Mucosa of descending colon (tissue), 3 donors: ENCODE measurements around the gene FOXP1. TPM values are rescaled to one million over a fixed set of nuclear protein-coding genes. Genes with fewer than 3 reads are reported as not detected.

Source experiments
- ATAC-seq: fragments of 200-7000 bp; cut with Tn5 transposase; one replicate; pipeline ENCODE4 v1.9.1; 2020; ENCODE audit warnings: mild to moderate bottlenecking, moderate library complexity
- DNase-seq, 3 donors: peaks; one replicate each; pipeline ENCODE4 v3.0.0-alpha.2; 2020
- H3K36me3 ChIP-seq: fragments of 200-600 bp; one replicate; pipeline ENCODE4 v1.8.0; 2021; ENCODE audit warnings: low read depth, mild to moderate bottlenecking
- H3K4me1 ChIP-seq: fragments of 200-600 bp; one replicate; pipeline ENCODE4 v1.8.0; 2021; ENCODE audit warnings: low read depth, mild to moderate bottlenecking
- H3K4me3 ChIP-seq: fragments of 200-600 bp; one replicate; pipeline ENCODE4 v1.8.0; 2021; ENCODE audit warnings: mild to moderate bottlenecking
- H3K9me3 ChIP-seq: fragments of 200-600 bp; one replicate; pipeline ENCODE4 v1.8.0; 2021; ENCODE audit warnings: mild to moderate bottlenecking
- intact Hi-C, 2 donors: fragments of 100-400 bp; cut with DNase I in 1 of 2; cut with micrococcal nuclease in 1 of 2; formaldehyde crosslinking; loops; one replicate each; pipeline versions ENCODE4 v1.11.0 to v1.11.1; 2022; cut with DNase I, micrococcal nuclease
- total RNA-seq, 3 donors: library from RNA; stranded (reverse); fragmentation: NEBNext Ultra II Directional in 2 of 3; extraction: Animal tissue kit (Norgen Biotek cat#: 25700) in 2 of 3; gene quantifications; one replicate each; pipeline versions ENCODE4 v1.2.1 to v1.2.4, GENCODE V29; 2021 to 2023
- TF ChIP-seq, protein P1 (sequence below): fragments of 200-600 bp; IDR thresholded peaks from one replicate; pipeline ENCODE4 v1.8.0; 2022; ENCODE audit warnings: antibody characterized with exemption, mild to moderate bottlenecking
- donor health status: DM: no; HTN: no; CAD: no; lungs with moderate emphysema.
- donor health status: DM: no; HTN: no; CAD: no.
- donor health status: DM: no; HTN: yes; CAD: no.

The FOXP1 gene
- total RNA-seq, 3 donors from 2014 or later, result 133 to 217 (median 214) TPM

DNA sequence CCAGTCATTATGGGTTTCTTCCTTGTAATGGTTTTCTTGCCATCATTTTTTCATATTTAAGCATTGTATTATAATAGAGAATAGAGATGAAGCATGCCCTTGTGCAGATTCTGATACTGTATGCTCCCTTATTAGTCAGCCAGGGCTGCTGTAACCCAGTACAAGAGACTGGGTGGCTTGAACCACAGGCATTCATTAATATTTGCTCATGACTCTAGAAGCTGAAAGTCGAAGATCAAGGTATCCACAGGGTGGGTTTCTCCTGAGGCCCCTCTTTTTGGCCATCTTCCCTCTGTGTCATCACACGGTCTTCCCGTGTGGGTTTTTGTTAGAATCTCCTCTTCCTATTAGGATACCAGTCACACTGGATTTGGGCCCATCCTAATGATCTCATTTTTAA is 74.5 kb downstream of the FOXP1 start:
- Histone ChIP-seq H3K4me3 (no peak overlapping the region), H3K9me3 (no peaks in the 10 kb centered on the region), H3K36me3 (no peaks in the 10 kb centered on the region), H3K4me1 (peaks cover 8% of the 10 kb centered on the region)
- intact Hi-C loops, result no loop called here
- ATAC-seq, result no peak
- no peak for DNase-seq
- TF ChIP-seq, protein P1, sequence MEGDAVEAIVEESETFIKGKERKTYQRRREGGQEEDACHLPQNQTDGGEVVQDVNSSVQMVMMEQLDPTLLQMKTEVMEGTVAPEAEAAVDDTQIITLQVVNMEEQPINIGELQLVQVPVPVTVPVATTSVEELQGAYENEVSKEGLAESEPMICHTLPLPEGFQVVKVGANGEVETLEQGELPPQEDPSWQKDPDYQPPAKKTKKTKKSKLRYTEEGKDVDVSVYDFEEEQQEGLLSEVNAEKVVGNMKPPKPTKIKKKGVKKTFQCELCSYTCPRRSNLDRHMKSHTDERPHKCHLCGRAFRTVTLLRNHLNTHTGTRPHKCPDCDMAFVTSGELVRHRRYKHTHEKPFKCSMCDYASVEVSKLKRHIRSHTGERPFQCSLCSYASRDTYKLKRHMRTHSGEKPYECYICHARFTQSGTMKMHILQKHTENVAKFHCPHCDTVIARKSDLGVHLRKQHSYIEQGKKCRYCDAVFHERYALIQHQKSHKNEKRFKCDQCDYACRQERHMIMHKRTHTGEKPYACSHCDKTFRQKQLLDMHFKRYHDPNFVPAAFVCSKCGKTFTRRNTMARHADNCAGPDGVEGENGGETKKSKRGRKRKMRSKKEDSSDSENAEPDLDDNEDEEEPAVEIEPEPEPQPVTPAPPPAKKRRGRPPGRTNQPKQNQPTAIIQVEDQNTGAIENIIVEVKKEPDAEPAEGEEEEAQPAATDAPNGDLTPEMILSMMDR, result no peak

GRCh38 chr3:71505767-71506350 is 77.7 kb downstream of the FOXP1 start:
- ATAC-seq (no peak), DNase-seq (no peak)
- H3K9me3 ChIP-seq, result no peaks in the 10 kb centered on the region
- no peaks in the 10 kb centered on the region for H3K36me3 ChIP-seq
- H3K4me1 ChIP-seq, result no peaks in the 10 kb centered on the region
- H3K4me3 ChIP-seq, result no peak overlapping the region
- TF ChIP-seq, protein P1, result no peak
- intact Hi-C loops, result no loop called here

GRCh38 chr3:71504250-71505036 is 79.1 kb downstream of the FOXP1 start:
- no peak for DNase-seq
- Histone ChIP-seq H3K4me3 (no peak overlapping the region), H3K36me3 (no peaks in the 10 kb centered on the region), H3K9me3 (no peaks in the 10 kb centered on the region), H3K4me1 (no peaks in the 10 kb centered on the region)
- peak; percentile 25 for ATAC-seq
- TF ChIP-seq, protein P1, result no peak
- intact Hi-C loops, result no loop called here

DNA sequence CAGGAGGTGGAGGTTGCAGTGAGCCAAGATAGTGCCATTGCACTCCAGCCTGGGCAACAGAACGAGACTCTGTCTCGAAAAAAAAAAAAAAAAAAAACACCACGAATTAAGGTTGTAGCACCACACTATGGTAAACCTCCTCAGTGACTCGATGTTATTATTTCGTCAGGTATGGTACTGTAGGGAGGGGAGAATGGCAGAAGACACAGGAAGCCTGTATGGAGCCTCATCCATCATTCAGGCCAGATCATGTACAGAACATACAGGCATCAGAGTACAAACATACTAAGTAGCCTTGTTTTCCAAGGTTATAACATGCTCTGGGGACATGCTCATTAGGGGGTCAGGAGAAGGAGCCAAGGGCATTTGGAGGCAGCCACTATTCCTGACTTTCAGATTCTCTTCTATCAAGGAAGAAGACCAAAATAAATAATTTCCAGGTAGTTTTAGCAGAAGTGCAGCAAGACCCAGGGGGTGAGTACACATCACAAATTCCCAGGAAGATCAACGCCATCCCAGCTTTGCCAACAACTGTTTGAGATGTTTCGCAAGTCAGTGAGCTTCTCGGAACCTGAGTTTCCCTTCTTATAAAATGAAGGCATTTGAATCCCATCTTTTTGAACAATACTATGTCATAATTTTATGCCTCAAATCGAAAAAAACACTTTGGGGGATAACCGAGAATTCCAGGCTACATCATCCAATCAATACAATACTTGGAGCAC is 79.8 kb downstream of the FOXP1 start:
- Histone ChIP-seq H3K9me3 (no peaks in the 10 kb centered on the region), H3K36me3 (no peaks in the 10 kb centered on the region), H3K4me1 (no peaks in the 10 kb centered on the region), H3K4me3 (no peak overlapping the region)
- ATAC-seq (no peak), DNase-seq (no peak)
- TF ChIP-seq, protein P1, result no peak
- intact Hi-C loops, result no loop called here

DNA sequence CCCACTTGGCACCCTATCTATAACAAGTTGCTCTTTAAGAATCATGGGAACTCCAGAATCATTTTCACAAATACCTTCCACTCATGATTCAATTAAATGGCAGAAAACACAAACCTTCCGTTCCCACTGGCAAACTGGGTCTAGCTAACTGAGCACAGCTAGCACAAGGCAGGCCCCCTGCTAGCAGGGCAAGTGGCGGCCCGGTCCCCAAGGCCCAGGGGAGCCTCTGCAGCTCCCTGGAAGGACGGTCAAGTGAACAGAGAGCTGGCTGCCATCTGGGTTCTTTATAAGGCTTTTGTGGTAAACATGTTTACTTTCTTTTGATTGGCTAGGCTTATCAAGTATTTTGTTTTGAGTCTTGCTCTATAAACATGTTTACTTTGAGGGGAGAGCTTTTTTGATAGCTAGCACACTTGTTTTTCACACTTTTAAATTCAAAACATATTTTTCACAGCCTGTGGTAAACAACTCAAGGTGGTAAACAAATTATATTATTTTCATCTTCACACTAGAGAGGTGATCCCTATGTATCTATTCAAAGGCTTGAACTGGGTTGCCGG is 81.4 kb downstream of the FOXP1 start:
- intact Hi-C loops, result no loop called here
- no peak for DNase-seq
- TF ChIP-seq, protein P1, result no peak

More for the DNA sequence above, 81.4 kb downstream of the FOXP1 start:
- Histone ChIP-seq H3K36me3 (no peaks in the 10 kb centered on the region), H3K4me3 (no peak overlapping the region), H3K9me3 (no peaks in the 10 kb centered on the region), H3K4me1 (no peaks in the 10 kb centered on the region)
- no peak for ATAC-seq
